ENCODE results near the gene FUOM. TPM values are rescaled to one million over a fixed set of nuclear protein-coding genes. Genes with fewer than 3 reads are reported as not detected.

The FUOM gene
- 28.5 TPM for polyA plus RNA-seq (2013, experiment 1 of 2; ENCODE audit: insufficient read length)
- 23.6 TPM for polyA plus RNA-seq (2013, experiment 2 of 2; ENCODE audit: insufficient read length)

GRCh38 chr10:133357285-133358161 is at the start of gene FUOM:
FUOM (minus strand) TSS chr10:133358019; CDS start chr10:133358007, 12 bp downstream.
- DNase-seq: peak; percentile 72

GRCh38 chr10:133405844-133406527 is 48.2 kb upstream of the FUOM start:
- peak; percentile 47 for DNase-seq

- peak; percentile 16 for DNase-seq
Measured at GRCh38 chr10:133405272-133405671, 47.5 kb upstream of the FUOM start.

GRCh38 chr10:133403784-133404183 is 46.0 kb upstream of the FUOM start:
- no peak for DNase-seq

- DNase-seq: no peak
Measured at GRCh38 chr10:133403359-133403758, 45.5 kb upstream of the FUOM start.

GRCh38 chr10:133401981-133402725 is 44.3 kb upstream of the FUOM start:
- no peak for DNase-seq

GRCh38 chr10:133401500-133401899 is 43.7 kb upstream of the FUOM start:
- DNase-seq: no peak

- DNase-seq: no peak
Measured at GRCh38 chr10:133400624-133401424, 43.0 kb upstream of the FUOM start.

GRCh38 chr10:133399123-133399601 is 41.3 kb upstream of the FUOM start:
- DNase-seq: no peak

GRCh38 chr10:133397938-133398337 is 40.1 kb upstream of the FUOM start:
- no peak for DNase-seq

- no peak for DNase-seq
Measured at GRCh38 chr10:133396035-133396624, 38.3 kb upstream of the FUOM start.

GRCh38 chr10:133394801-133395221 is 37.0 kb upstream of the FUOM start:
- no peak for DNase-seq

- peak; percentile 93 for DNase-seq
Measured at GRCh38 chr10:133394064-133394663, 36.3 kb upstream of the FUOM start, which contains the start of gene MTG1. MTG1 (plus strand) TSS chr10:133394157; CDS start chr10:133394221, 64 bp downstream.

- no peak for DNase-seq
Measured at GRCh38 chr10:133393401-133394063, 35.7 kb upstream of the FUOM start.

GRCh38 chr10:133391761-133392518 is 34.1 kb upstream of the FUOM start:
- DNase-seq: no peak

- no peak for DNase-seq
Measured at GRCh38 chr10:133391249-133391635, 33.4 kb upstream of the FUOM start.

GRCh38 chr10:133390597-133391248 is 32.9 kb upstream of the FUOM start:
- DNase-seq: no peak

GRCh38 chr10:133388973-133389818 is 31.4 kb upstream of the FUOM start:
- DNase-seq: no peak

Data from fibroblast of skin of scalp (primary cell).